ACC112 (cell line): ENCODE results near the gene MPPED1.

ENCODE experiments used
- H2AFZ ChIP-seq: fragments of 200-600 bp; sonication (generic); one replicate; pipeline ENCODE4 v1.6.0; 2017; ENCODE audit warnings: antibody characterized with exemption, low read length; ENCODE audit not compliant: unreplicated experiment
- H3K27ac ChIP-seq: fragments of 200-600 bp; sonication (generic); 2 replicates; pipeline ENCODE4 v1.5.1; 2014; ENCODE audit warnings: low read depth, mild to moderate bottlenecking, antibody characterized with exemption, low read length, moderate library complexity
- H3K27me3 ChIP-seq: fragments of 200-600 bp; sonication (generic); 2 replicates; pipeline ENCODE4 v1.6.1; 2014; ENCODE audit warnings: mild to moderate bottlenecking, antibody characterized with exemption, low read length, moderate library complexity, mixed read lengths; ENCODE audit not compliant: insufficient read depth
- H3K36me3 ChIP-seq: fragments of 200-600 bp; sonication (generic); 2 replicates; pipeline ENCODE4 v1.6.1; 2016; ENCODE audit warnings: mild to moderate bottlenecking, antibody characterized with exemption, low read length, moderate library complexity, mixed read lengths; ENCODE audit not compliant: insufficient read depth
- H3K4me1 ChIP-seq: fragments of 200-600 bp; sonication (generic); one replicate; pipeline ENCODE4 v1.6.1; 2016; ENCODE audit warnings: low read length, mixed read lengths; ENCODE audit not compliant: insufficient read depth, unreplicated experiment, control insufficient read depth
- H3K4me3 ChIP-seq: fragments of 200-600 bp; sonication (generic); 2 replicates; pipeline ENCODE4 v1.5.1; 2014; ENCODE audit warnings: mild to moderate bottlenecking, low read depth, low read length
- H3K79me2 ChIP-seq: fragments of 200-600 bp; sonication (generic); one replicate; pipeline ENCODE4 v1.6.0; 2016; ENCODE audit warnings: low read length; ENCODE audit not compliant: control insufficient read depth, unreplicated experiment, insufficient read depth

The MPPED1 gene

DNA sequence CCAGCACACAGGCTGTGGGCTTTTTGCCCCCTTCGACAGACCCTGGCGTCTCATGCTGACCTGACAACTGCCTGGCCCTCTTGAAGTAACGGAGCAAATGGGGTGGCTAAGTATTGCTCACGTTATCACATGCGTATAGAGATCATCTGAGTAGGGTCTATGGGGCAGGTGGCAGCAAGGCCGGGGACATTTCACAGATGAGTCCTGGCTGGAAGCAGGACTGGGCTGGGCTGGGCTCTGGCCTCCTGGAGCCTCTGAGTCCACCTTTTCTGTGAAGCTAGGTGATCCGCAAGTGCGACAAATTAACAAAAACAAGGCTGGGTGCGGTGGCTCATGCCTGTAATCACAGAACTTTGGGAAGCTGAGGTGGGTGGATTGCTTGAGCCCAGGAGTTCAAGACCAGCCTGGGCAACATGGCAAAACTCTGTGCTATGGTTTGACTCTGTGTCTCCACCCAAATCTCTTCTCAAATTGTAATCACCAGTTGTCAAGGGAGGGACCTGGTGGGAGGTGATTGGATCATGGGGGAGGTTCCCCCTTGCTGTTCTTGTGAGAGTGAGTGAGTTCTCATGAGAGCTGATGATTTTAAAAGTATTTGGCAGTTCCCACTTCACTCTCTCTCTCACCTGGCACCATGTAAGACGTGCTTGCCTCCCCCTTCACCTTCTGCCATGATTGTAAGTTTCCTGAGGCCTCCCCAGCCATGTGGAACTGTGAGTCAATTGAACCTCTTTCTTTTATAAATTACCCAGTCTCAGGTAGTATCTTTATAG, 122.0 kb downstream of the MPPED1 start:
- no peak overlapping the region for H3K27ac ChIP-seq
- H3K36me3 ChIP-seq, result no peaks in the 10 kb centered on the region
- H3K4me1 ChIP-seq, result no peaks in the 10 kb centered on the region
- no peaks in the 10 kb centered on the region for H3K79me2 ChIP-seq
- no peak overlapping the region for H3K4me3 ChIP-seq
- H2AFZ ChIP-seq, result no peak overlapping the region
- H3K27me3 ChIP-seq, result no peaks in the 10 kb centered on the region

DNA sequence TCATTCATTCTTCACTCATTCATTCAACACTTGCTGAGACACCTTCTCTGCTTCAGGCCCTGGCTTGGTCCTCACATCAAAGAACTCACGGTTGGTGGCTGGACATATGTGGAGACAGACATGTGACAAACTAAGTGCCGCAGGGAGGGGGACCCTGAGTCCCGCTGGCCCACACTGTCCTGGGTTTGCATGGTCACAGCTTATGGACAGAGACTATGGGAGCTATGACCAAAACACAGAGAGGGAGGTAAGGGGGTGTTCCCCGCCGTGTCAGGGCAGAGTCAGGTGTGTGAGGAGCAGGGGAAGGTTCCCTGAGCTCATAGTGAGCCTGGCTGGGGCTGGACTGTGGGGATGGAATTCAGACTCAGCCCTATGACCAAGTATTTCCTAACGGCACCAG, 123.1 kb downstream of the MPPED1 start:
- Histone ChIP-seq H3K4me3 (no peak overlapping the region), H3K4me1 (no peaks in the 10 kb centered on the region), H3K27ac (no peak overlapping the region), H3K79me2 (no peaks in the 10 kb centered on the region), H3K36me3 (no peaks in the 10 kb centered on the region), H3K27me3 (no peaks in the 10 kb centered on the region), H2AFZ (no peak overlapping the region)

DNA sequence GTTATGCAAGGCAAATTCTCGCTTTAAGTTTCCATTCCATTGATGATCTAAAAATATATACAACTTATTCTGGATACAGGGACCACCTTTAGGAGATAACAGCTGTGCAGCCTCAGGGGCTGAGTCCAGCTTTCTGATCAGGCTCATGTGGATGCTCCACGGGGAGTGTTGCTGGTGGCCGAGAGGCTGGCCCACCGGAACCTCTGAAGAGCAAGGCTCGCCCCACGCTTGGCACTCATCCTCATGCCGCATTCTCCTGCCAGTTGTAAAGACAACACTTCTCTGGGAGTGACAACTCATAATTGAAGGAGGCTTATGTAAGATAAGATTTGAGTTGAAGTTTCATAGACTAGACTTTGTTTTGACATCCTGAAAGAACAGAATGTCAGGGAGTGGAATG, 123.5 kb downstream of the MPPED1 start:
- H3K27me3 ChIP-seq, result no peaks in the 10 kb centered on the region
- H2AFZ ChIP-seq, result no peak overlapping the region
- H3K27ac ChIP-seq, result no peak overlapping the region
- H3K36me3 ChIP-seq, result no peaks in the 10 kb centered on the region
- H3K4me1 ChIP-seq, result no peaks in the 10 kb centered on the region
- no peaks in the 10 kb centered on the region for H3K79me2 ChIP-seq
- no peak overlapping the region for H3K4me3 ChIP-seq

GRCh38 chr22:43535741-43536140, 123.9 kb downstream of the MPPED1 start:
- H3K27me3 ChIP-seq, result no peaks in the 10 kb centered on the region
- H3K36me3 ChIP-seq, result no peaks in the 10 kb centered on the region
- H2AFZ ChIP-seq, result no peak overlapping the region
- no peak overlapping the region for H3K4me3 ChIP-seq
- no peaks in the 10 kb centered on the region for H3K79me2 ChIP-seq
- no peak overlapping the region for H3K27ac ChIP-seq
- no peaks in the 10 kb centered on the region for H3K4me1 ChIP-seq

GRCh38 chr22:43537019-43537585, 125.3 kb downstream of the MPPED1 start:
- H3K36me3 ChIP-seq, result no peaks in the 10 kb centered on the region
- H3K27ac ChIP-seq, result no peak overlapping the region
- no peaks in the 10 kb centered on the region for H3K27me3 ChIP-seq
- H3K79me2 ChIP-seq, result no peaks in the 10 kb centered on the region
- no peak overlapping the region for H3K4me3 ChIP-seq
- no peak overlapping the region for H2AFZ ChIP-seq
- no peaks in the 10 kb centered on the region for H3K4me1 ChIP-seq

GRCh38 chr22:43539572-43540528, 128.0 kb downstream of the MPPED1 start:
- no peaks in the 10 kb centered on the region for H3K79me2 ChIP-seq
- no peaks in the 10 kb centered on the region for H3K27me3 ChIP-seq
- H3K4me3 ChIP-seq, result no peak overlapping the region

DNA sequence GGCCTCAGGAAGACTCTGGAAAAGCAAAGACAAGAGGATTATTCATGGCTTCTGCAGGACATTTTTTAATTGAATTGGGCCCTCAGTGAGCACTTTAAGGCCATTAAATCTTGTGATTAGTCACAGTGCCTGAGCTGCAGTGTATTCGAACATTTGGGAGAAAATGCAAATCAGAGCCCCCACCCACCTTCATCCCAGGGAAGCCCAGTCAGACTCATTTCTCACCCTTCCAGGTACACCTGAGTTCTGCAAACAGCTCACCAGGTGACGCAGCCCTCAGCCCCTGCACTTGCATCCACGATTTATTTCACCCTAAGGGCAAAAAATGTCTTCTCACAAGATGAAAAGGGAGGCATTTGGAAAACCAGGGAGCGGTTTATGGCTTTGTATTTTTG, 128.7 kb downstream of the MPPED1 start:
- H3K4me3 ChIP-seq, result no peak overlapping the region
- no peaks in the 10 kb centered on the region for H3K36me3 ChIP-seq
- H2AFZ ChIP-seq, result no peak overlapping the region

More at GRCh38 chr22:43539572-43540528, 128.0 kb downstream of the MPPED1 start:
- Histone ChIP-seq H2AFZ (no peak overlapping the region), H3K27ac (no peak overlapping the region), H3K36me3 (no peaks in the 10 kb centered on the region), H3K4me1 (no peaks in the 10 kb centered on the region)

DNA sequence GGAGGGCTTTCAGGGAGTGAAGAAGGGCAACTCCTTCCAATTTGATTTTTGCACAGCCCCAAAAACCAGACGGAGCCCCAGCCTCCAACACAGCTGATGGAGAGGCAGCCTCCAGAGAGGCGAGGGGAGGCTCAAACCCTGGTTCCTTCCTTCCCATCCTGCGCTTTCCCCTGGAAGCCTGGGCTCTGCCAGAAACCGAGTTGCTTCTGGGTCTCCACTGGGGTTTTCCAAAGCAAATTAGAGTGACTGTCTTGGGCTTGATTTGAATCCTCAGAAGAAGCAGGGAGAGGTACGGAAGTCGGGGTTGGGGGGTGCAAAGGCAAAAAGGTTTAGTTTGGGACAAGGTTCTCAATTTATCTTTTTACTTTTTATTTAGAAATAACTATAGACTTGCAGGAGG, 129.2 kb downstream of the MPPED1 start:
- no peak overlapping the region for H3K27ac ChIP-seq
- no peaks in the 10 kb centered on the region for H3K36me3 ChIP-seq
- H3K27me3 ChIP-seq, result no peaks in the 10 kb centered on the region
- H3K4me1 ChIP-seq, result no peaks in the 10 kb centered on the region
- H2AFZ ChIP-seq, result no peak overlapping the region
- H3K4me3 ChIP-seq, result no peak overlapping the region
- no peaks in the 10 kb centered on the region for H3K79me2 ChIP-seq

More for the DNA sequence above, 128.7 kb downstream of the MPPED1 start:
- Histone ChIP-seq H3K79me2 (no peaks in the 10 kb centered on the region), H3K27me3 (no peaks in the 10 kb centered on the region), H3K4me1 (no peaks in the 10 kb centered on the region), H3K27ac (no peak overlapping the region)

GRCh38 chr22:43541462-43542407, 129.9 kb downstream of the MPPED1 start:
- Histone ChIP-seq H3K27ac (no peak overlapping the region), H3K27me3 (no peaks in the 10 kb centered on the region), H3K79me2 (no peaks in the 10 kb centered on the region), H3K36me3 (no peaks in the 10 kb centered on the region), H3K4me1 (no peaks in the 10 kb centered on the region), H3K4me3 (no peak overlapping the region), H2AFZ (no peak overlapping the region)
